ENCODE results near the gene VENTX.

The VENTX gene

DNA sequence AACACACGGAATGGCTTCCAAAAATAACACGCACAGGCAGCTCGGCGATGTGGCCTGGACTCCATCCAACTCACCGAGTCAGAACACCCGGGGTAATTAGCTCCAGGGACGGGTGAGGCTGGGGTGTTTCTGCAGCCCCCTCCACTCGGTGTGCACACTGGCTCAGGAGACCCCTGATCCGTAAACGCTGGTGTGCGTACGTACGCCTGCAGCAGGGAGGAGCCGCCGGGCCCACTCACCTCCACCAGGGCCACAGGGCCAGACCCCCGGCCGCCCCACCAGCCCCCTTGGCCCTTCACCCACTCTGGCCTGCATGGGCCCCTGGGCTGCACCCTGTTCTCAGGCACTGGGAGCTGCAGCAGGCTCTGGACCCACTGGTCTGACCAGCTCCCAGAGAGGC, 30.0 kb upstream of the VENTX start:
- TF ChIP-seq, protein P1, sequence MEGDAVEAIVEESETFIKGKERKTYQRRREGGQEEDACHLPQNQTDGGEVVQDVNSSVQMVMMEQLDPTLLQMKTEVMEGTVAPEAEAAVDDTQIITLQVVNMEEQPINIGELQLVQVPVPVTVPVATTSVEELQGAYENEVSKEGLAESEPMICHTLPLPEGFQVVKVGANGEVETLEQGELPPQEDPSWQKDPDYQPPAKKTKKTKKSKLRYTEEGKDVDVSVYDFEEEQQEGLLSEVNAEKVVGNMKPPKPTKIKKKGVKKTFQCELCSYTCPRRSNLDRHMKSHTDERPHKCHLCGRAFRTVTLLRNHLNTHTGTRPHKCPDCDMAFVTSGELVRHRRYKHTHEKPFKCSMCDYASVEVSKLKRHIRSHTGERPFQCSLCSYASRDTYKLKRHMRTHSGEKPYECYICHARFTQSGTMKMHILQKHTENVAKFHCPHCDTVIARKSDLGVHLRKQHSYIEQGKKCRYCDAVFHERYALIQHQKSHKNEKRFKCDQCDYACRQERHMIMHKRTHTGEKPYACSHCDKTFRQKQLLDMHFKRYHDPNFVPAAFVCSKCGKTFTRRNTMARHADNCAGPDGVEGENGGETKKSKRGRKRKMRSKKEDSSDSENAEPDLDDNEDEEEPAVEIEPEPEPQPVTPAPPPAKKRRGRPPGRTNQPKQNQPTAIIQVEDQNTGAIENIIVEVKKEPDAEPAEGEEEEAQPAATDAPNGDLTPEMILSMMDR (IDR thresholded peaks at IDR 0.05; ENCODE audit: extremely low read depth, missing control alignments): no peak
- no peak for DNase-seq (ENCODE audit: low spot score)

DNA sequence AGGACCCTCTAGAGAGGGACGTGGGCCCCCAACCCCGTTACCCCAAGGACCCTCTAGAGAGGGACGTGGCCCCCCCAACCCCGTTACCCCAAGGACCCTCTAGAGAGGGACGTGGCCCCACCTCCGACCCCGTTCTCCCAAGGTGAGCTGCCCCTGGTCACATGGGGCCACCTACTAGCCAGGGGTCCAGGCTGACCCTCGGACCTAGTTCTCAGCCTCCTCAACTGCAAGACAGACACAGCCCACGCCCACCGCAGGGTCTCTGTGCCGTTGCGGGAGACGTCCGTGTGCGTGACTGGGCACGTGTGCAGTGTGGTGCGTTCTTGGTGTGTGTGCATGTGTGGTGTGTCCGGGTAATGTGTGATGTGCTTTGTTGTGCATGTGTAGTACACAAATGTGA, 29.2 kb upstream of the VENTX start:
- TF ChIP-seq, protein P1 (IDR thresholded peaks at IDR 0.05; ENCODE audit: extremely low read depth, missing control alignments): no peak
- no peak for DNase-seq (ENCODE audit: low spot score)

DNA sequence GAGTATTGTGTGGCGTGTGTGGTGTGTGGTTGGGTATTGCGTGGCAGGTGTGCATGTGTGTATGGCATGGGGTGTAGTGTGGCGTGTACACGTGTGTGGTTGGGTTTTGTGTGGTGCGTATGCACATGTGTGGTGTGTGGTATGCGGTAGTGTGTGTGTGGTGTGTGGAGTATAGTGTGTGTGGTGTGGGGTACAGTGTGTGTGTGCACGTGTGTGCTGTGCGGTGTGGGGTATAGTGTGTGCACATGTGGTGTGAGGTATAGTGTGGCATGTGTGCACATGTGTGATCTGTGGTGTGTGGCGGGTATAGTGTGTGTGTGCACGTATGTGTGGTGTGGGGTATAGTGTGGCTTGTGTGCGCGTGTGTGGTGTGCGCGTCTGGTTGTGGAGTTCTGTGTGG, 28.5 kb upstream of the VENTX start:
- TF ChIP-seq, protein P1 (IDR thresholded peaks at IDR 0.05; ENCODE audit: extremely low read depth, missing control alignments): no peak
- DNase-seq (ENCODE audit: low spot score): no peak

DNA sequence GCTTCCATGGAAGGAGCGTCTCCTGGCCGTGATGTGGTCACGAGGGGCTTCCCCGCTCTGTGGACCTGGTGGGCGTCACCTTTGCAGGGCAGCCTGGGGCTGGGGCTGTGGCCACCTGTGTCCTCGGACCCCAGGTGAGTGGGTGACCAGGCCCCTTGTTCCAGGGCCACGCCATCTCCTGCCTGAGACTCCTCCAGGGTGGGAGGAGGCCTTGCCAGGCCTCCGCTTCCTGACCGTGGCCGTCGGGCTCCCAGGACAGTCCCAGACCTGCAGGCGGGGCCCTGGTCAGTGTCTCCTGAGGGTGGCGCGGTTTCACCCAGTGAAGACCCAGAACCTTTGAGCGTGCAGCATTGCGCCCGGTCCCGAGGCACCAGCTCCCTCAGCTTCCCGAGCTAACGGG, 28.0 kb upstream of the VENTX start:
- TF ChIP-seq, protein P1 (IDR thresholded peaks at IDR 0.05; ENCODE audit: extremely low read depth, missing control alignments): no peak
- DNase-seq (ENCODE audit: low spot score): no peak

DNA sequence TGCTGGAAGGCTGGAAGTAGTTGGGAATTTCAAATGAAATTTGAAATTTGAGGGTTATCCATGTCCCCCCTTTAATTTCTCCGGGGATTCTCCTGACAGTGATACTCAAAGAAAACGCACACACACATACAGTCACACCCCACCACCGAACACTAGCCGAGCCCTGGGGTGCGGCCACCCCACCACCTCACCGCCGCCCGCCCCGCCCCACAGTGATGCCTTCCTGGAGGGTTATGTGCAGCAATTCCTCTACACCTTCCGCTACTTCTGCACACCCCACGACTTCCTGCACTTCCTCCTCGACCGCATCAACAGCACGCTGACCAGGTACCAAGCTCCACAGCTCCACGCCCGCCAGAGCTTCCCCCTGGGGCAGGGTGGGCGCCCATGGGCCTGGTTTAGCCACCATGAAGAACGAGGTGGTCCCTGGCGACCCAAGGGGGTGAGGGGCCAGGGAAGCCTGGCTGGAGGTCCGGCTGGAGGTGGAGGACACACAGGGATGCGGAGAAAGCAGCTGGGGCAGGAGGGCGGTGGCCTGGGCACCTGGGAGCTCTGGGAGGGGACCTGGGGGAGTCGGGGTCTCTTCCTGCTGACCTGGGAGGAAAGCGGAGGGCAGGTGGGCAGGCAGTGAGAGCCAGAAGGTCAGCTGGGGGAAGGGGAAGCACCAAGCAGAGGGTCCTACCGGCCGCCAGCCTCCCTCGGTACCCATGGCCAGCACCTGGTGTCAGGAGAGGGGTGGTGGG, 27.1 kb upstream of the VENTX start:
- TF ChIP-seq, protein P1 (IDR thresholded peaks at IDR 0.05; ENCODE audit: extremely low read depth, missing control alignments): no peak
- DNase-seq (ENCODE audit: low spot score): no peak

DNA sequence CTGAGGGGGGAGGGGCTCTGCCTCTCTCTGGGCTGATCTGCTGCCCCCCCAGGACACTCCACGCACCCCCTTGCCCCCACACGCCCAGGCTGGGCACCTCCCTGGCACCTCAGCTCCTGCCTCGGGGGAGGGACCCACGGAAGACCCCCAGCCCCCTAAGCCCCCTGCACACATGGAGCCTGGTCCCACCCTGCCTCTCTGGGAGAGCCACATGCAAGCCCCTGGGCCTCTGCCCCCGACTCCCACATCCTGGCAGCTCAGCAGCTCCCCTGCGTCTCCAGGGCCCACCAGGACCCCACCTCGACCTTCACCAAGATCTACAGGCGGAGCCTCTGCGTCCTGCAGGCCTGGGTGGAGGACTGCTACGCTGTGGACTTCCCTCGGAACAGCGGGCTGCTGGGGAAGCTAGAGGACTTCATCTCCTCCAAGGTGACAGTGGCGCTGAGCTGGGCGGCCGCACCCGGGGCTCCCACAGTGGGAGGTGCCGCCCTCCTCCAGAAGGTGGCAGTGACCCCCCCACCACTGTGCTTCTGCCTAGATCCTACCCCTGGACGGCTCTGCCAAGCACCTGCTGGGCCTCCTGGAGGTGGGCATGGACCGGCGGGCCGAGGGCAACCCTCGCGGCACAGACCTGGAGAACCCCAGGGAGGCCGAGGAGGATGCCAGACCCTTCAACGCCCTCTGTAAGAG, 26.4 kb upstream of the VENTX start:
- DNase-seq (ENCODE audit: low spot score): no peak
- TF ChIP-seq, protein P1 (IDR thresholded peaks at IDR 0.05; ENCODE audit: extremely low read depth, missing control alignments): no peak

All from GM20000 (cell line).